ENCODE measurements around the gene MVB12B. TPM values are rescaled to one million over a fixed set of nuclear protein-coding genes. Genes with fewer than 3 reads are reported as not detected.

Gene MVB12B
- total and polyA plus RNA-seq, 2 of the 8 experiments (the other 6 are each of a cell fraction or from before 2014, with no cell fraction given): 2.6 to 5.0 TPM

DNA sequence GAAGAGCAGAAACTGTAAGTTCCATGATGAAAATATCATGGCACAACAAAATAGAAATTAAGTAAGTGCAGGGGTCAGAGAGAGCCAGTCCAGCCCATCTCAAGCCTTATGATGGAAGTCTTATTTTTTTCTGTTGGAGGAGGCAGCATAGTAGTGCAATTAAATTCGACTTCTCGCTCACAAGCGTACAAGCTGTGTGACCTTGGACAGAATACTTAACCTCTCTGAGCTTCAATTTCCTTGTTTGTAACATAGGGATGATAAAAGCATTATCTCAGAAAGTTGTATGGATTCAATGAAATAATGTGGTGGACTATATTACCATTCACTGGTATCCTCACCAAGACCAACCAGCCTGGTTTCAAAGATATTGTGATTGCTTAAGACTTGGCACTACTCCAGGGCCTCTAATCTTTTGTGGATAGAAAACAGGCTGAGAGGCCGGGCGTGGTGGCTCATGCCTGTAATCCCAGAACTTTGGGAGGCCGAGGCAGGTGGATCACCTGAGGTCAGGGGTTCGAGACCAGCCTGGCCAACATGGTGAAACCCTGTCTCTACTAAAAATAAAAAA, 26.8 kb upstream of the MVB12B start:
- H3K14ac ChIP-seq (ENCODE audit: insufficient read length): no peak overlapping the region
- H3K9ac ChIP-seq (replicated peaks in 1 of 4; ENCODE audit: extremely low read depth in 1 of 4, low read depth in 3 of 4, low read length in 3 of 4): no peak overlapping the region
- no peak overlapping the region for H4K5ac ChIP-seq (ENCODE audit: insufficient read length, low read depth, low read length)
- DNase-seq (ENCODE audit: low read depth in 1 of 2, low spot score in 2 of 2) (no peak), FAIRE-seq (no peak)
- no peak overlapping the region for H4K8ac ChIP-seq (ENCODE audit: extremely low read depth, insufficient read depth, low read length)
- no peaks in the 10 kb centered on the region; a peak in 1 of 7 replicates for H3K4me1 ChIP-seq (replicated peaks in 1 of 4; ENCODE audit: control insufficient read depth in 3 of 4, insufficient read depth in 4 of 4, low read length in 3 of 4)
- H2BK15ac ChIP-seq (ENCODE audit: low read length): no peak overlapping the region
- no peak overlapping the region for H3K27ac ChIP-seq (ENCODE audit: low read depth, low read length)
- no peak overlapping the region for H2AFZ ChIP-seq (ENCODE audit: low read length)
- H3K27me3 ChIP-seq (replicated peaks in 1 of 4; ENCODE audit: control insufficient read depth in 3 of 4, extremely low read depth in 1 of 4, insufficient read depth in 3 of 4, low read length in 3 of 4): no peaks in the 10 kb centered on the region
- H2AK5ac ChIP-seq (ENCODE audit: low read depth, low read length): no peak overlapping the region
- WGBS, 2 experiments (ENCODE audit: extremely low coverage in 1 of 2, insufficient coverage in 1 of 2, insufficient read length in 1 of 2, insufficient replicate concordance in 2 of 2, low coverage in 1 of 2, low lambda C conversion rate in 2 of 2, missing lambda C conversion rate in 1 of 2): 91% methylated on average over 7 of the region's 7 CpGs; no CpG with 5 or more reads in 1 of the 2 experiments
- ChIA-PET POLR2A (ENCODE audit: partially characterized antibody) (no interaction called here), CTCF (ENCODE audit: partially characterized antibody) (interaction anchor here (0.6 to 8.0 kb wide), 7 partner anchors 11 to 749 kb away, joined by 3 to 63 read pairs (median 4); no protein-coding TSS in a partner anchor)
- no peak overlapping the region for H2BK120ac ChIP-seq (replicated peaks; ENCODE audit: low read depth, low read length)
- H3K23me2 ChIP-seq (ENCODE audit: low read depth, low read length): no peaks in the 10 kb centered on the region
- no peaks in the 10 kb centered on the region for H4K20me1 ChIP-seq (replicated peaks in 1 of 2; ENCODE audit: control insufficient read depth in 1 of 2, insufficient read depth in 2 of 2, low read length in 2 of 2)
- H3K18ac ChIP-seq (ENCODE audit: extremely low read depth, low read length): no peak overlapping the region
- H3K36me3 ChIP-seq (ENCODE audit: control insufficient read depth in 2 of 4, insufficient read depth in 4 of 4, low read length in 3 of 4): no peaks in the 10 kb centered on the region
- H3K9me3 ChIP-seq (ENCODE audit: insufficient read depth in 2 of 2, low read depth in 1 of 2, low read length in 1 of 2): no peaks in the 10 kb centered on the region
- H3K56ac ChIP-seq (replicated peaks; ENCODE audit: insufficient read length, low read depth, low read length): no peak overlapping the region
- H3K23ac ChIP-seq (ENCODE audit: insufficient read length): no peak overlapping the region
- H3K79me2 ChIP-seq (ENCODE audit: control insufficient read depth in 1 of 2, insufficient read depth in 2 of 2, low read length in 2 of 2): no peaks in the 10 kb centered on the region
- H3K4me2 ChIP-seq (ENCODE audit: insufficient read depth in 1 of 2, low read depth in 2 of 2, low read length in 2 of 2): no peak overlapping the region
- H3K4ac ChIP-seq (replicated peaks; ENCODE audit: insufficient read length, low read depth, low read length): no peak overlapping the region
- no peak overlapping the region for H2BK12ac ChIP-seq (ENCODE audit: low read depth, low read length)
- H2BK20ac ChIP-seq (ENCODE audit: low read length): no peak overlapping the region
- H3K4me3 ChIP-seq (ENCODE audit: extremely low read depth in 1 of 4, insufficient read depth in 2 of 4, low read depth in 3 of 4, low read length in 4 of 4): no peak overlapping the region
- TF ChIP-seq SRF (IDR thresholded peaks at IDR 0.05; ENCODE audit: low read depth, low read length): no peak
- TF ChIP-seq SAP30 (IDR thresholded peaks at IDR 0.05; ENCODE audit: insufficient read depth, insufficient replicate concordance, low read length): no peak
- H4K91ac ChIP-seq (replicated peaks; ENCODE audit: insufficient read length, low read length): no peak overlapping the region
- H2BK5ac ChIP-seq (ENCODE audit: low read depth, low read length): no peak overlapping the region
- no peaks in the 10 kb centered on the region for H3K79me1 ChIP-seq (ENCODE audit: low read depth, low read length)
